HG03039 (cell line): ENCODE measurements around the gene BID.

ENCODE experiments used
- ATAC-seq: cut with Tn5 transposase; IDR thresholded peaks from one replicate; pipeline ENCODE4 v1.9.1; 2021; ENCODE audit warnings: mild to moderate bottlenecking, moderate library complexity; ENCODE audit not compliant: unreplicated experiment

BID gene

DNA sequence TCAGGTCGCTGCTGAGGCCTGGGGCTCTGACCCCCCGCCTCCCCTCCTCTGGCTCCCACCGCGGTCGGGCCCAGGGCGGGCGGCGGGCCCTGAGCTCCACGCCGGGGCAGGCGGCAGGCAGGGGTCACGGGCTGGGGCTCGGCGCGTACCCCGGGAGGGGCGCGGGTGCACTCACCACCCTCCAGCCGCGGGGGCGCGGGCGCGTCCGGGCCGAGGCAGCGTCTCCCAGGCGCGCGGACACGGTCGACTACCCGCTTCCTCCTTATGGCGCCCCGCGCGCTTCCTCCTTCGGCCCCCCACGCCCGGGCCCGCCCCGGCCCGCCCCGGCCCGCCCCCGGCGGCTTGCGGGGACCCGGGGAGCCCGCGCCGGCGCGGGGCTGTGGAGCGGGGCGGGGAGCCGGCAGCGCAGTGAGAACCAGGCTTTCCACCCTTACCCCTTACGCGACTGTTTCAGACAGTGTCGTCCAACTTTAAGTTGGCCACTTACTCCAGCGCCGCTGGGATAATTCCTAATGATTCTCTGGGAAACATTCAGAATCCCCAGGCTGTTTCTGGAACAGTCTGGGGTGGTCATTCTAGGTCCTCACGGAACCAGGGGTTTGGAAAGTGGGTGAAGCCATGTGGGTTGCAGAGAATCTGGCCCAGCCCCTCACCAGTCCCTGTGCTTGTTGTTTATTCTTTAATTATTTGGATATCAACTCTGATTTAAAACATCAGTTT, at the start of gene BID:
Gene BID, minus strand, starts transcription at position 264 of the 720 bp plus-strand sequence. CDS start 24,353 bp downstream, outside the sequence.
- no peak for ATAC-seq

DNA sequence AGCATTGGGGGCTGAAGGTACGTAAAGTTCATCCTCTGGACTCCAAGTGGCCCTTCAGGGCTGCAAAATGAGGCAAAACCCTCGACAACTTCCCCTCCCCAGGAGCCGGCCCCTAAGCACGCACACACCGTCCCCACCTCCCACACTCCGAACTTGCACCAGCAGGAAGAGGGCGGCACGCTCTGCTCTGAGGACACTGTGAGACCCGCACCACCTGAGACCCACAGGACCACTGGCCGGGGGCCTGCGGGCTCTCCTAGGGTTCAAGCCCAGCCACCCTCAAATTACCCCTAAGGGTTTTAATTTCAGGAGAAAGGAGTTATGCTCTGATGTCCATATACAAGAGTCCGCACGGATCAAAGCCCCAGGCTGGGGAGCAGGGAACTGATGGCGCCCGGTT, 49.7 kb upstream of the BID start:
- no peak for ATAC-seq

DNA sequence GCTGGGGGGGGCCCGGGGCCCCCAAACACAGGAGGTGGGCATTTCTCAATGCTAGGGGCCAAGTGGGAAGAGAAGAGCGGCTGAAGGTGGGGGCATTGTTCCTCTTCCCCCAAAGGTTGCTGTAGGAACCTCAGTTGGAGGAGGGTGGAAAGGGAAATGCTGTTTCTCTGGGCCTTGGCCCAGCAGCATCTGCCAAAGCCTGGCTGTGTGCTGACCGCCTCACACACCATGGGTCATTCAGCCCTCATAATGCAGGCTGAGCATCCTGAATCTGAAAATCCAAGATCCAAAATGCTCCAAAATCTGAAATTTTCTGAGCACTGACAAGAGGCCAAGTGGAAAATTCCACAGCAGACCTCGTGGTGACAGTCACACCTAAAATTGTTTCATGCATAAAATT, 49.0 kb upstream of the BID start:
- ATAC-seq: no peak

DNA sequence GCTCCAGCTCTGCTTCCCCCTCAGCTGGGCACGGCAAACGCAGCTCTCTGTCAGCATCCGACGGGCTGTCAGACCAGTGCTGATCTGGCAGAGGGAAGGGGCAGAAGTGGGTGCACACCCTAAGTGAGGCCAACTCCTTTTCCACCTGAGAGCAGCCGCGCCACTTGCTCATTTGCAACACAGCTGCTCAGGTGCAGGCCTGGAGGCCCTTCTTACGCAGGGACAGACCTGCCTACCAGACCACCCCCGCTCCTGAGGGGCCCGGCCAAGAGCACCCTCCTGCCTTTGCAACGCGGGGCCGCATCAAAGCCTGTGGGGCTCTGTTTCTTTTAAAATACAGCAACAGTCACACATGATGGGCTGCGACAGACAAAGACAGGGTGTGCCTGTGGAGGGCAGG, 47.8 kb upstream of the BID start:
- ATAC-seq: no peak

DNA sequence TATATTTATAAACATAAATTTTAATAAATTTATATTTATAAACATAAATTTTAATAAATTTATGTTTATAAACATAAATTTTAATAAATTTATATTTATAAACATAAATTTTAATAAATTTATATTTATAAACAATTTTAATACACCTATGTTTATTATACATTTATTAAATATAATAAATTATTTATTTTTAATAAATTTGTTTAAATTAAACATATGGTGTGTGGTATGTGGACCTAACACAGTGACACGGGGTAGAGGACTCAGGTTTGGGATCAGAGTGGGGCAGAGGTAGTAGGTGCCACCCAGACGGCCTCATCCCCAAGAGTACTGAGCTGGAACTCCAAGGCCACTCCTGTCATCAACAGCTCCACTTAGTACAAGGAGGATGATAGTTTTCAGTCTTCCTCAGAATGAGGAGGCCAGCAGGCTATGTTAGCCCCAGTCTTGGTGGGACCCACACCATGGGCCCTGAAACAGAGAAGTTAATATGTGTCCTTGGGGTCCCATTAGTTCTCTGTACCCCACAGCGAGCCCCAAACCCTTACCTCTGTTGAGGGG, 46.7 kb upstream of the BID start:
- ATAC-seq: no peak

DNA sequence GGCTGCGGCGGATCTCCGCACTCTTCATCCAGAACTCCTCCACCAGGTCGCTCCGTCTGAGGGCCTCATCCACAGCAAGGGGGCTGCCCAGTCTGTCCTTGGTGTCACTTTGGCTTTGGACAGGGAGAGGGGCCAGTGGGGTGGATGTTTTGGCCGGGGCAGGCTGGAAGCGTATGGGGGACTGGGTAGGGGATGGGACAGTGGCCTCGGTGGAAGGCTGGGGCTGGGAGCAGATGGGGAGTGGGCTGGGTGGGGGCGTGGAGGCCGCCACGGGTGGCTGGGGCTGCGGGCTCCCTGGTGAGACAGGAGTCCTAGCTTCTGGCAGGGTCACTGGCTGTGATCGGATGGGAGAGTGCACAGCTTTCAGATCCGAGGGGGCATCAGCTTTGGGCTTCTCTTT, 44.4 kb upstream of the BID start:
- no peak for ATAC-seq

DNA sequence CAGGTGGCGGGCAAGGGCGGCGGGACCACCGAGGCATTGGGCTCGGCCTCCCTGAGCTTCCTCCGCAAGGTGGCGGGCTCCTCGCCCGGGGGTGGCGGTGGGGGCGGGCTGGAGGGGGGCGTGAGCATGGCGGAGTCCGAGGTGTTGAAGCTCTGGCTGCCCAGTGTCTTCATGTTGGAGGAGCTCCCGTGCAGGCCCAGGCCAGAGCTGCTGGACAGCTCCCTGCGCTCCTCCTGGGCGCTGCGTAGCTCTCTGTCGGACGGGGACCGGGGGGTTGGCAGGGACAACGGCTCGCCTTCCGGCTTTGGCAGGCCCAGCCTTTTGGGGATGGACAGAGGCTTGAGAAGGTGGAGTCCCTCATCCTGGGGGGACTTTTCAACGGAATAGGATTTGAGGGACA, 43.9 kb upstream of the BID start:
- no peak for ATAC-seq

DNA sequence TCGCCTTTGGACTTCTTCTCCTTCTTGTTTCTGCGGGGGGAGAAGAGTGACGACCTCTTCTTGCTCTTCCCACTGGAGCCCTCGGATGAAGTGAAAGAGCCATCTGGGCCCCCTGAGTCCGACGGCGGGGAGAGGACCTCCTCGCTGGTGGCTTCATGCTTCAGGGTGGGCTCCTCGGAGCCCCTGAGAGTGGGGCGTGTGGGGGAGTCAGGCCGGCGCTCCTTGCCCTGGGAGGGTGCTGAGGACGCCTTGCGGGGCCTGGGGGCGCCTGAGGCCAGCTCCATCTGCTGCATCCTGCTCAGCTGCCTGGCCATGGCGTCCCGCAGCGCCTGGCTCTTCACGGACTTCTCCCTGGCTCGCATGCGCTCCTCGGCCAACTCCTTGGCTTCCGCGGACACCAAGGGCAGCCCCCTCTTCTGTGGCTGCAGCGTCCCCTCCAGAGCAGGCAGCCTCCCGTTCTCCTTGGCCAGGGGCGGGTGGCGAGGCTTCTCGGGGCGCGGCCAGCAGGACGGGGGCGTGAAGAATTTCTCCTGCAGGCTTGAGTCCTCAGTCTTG, 43.3 kb upstream of the BID start:
- ATAC-seq: no peak

DNA sequence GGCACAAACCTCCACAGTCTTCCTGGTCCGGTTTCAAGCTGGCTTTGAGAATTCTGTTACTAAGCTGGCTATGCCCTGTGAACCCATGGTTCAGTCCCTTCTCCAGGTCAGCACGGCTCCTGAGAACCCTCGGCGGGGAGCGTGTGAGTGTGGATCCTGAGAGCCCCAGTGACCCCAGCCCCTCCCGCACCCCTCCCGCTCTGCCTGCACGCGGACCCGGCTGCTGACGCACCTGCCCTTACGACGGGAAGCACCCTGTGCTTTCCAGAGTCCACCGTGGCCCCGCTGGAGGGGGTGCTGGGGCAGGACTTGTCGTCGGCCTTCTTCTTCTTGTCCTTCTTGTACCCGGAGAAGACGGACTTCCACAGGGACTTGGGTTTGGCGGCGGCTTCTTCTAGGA, 42.8 kb upstream of the BID start:
- ATAC-seq: no peak

DNA sequence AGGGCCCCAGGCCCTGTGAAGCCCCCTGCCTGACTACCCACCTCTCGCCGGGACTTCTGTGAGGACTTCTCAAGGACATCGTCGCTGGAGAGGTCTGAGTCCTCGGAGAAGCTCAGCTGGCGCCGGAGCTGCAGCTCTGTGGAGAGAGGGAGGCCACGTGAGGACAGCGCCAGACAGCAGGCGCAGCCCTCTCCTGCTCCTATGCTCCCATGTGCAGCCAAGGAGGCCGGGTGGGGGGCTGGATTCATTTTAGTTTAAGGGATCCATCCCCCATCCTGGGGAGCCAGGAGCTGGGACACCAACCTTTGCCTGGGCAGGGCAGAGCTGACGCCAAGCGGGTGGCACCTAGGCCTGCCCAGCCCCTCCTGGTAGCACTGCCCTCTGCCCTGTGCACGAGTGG, 42.4 kb upstream of the BID start:
- ATAC-seq: no peak

DNA sequence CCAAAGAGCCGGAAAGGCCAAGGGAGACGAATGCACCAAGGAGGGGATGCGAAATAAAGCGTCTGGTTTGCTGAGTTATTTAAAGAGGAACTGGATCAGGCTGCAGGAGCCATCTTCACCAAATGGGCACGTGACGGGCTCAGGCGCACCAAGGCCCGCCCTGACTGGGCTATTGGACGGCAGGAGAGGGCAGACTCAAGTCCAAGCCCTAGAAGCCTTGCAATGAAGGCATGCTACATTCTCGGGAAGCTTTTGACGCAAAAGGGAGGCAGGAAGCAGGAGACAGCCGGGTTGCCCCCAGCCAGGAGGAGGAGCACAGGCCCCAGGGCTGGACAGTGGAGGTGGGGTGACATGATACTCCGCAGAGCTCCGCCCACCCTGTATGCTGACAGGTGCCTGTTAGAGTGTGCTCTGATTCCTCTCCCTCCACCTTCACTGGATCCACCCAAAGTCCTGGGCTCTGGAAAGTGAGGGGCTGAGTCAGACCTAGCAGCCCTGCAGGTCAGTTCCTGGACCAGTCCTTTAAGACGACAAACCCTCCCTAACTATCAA, 41.5 kb upstream of the BID start:
- no peak for ATAC-seq

DNA sequence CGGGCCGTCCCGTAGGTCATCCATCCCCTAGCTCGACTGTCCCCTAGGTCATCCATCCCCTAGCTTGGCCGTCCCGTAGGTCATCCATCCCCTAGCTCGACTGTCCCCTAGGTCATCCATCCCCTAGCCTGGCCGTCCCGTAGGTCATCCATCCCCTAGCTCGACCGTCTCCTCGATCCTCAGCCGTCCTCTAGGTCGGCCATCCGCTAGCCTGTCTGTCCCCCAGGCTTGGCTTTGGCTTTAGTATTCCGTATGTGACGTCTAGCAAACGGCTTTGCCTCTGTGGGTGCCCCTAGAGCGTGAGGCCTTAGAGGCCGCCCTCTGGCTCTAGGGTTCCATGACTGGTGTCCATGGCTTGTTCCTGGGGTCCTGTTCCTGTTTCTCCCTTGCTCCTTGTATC, 40.6 kb upstream of the BID start:
- no peak for ATAC-seq

DNA sequence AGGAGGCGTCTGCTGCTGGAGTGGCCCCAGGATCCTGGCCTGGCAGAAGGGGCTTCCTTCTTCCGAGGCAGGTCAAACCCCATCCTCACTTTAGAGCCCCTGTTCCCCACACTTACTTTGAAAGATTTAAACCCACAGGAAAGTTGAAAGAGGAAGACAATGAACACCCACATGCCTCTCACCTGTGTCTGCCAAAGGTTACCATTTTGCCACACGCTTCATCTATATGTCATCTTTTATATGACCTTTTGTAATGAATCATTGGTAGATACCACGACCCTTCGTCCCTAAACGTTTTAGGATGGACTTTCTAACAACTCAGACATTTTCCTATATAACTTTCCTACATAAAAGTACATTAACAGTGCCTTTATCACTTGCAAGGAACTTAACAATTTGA, 39.8 kb upstream of the BID start:
- ATAC-seq: no peak

DNA sequence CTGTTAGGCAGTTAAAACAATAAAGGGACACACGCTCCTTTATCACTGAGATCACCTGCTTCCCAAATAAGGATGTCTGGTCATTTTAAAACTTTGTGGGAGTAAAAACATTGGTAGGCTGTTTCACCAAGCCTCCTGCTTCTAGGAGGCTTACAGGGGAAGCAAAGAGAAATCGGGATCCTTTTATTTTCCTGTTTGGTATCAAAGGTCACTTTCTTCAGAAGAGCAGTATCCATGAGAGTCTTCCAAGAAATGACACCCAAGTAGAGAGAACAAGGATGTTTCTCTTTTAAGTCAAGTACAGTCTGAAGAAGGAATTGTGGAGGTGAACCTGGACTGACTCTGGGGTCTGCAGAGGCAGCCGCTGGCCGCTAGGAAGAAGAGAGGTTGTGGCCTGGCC, 36.9 kb upstream of the BID start:
- no peak for ATAC-seq

DNA sequence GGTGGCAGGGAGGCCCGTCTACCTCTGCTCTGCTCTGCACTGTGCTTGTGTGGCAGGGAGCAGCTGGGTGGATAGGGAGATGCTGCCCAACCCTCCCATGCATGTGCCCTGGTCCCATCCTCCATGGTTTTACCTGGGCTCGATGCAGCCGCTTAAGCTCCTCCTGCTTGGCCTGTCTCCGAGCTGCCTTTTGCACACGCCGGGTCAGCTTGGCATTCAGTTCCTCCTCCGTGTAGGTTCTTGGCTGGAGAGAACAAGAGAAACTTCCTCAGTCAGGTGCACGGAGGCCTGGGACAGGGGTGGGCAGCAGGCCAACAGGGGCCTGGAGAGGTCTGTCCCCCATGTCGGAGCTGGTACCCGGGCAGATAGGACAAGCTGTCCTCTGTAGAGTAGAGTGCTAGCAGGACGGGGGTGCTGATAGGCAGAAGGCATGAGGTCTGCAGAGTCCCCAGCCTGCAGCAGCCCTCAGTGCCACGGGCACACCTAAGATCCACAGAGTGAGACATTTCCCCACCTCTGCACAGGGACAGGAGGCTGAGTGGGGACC, 36.4 kb upstream of the BID start:
- ATAC-seq: no peak

DNA sequence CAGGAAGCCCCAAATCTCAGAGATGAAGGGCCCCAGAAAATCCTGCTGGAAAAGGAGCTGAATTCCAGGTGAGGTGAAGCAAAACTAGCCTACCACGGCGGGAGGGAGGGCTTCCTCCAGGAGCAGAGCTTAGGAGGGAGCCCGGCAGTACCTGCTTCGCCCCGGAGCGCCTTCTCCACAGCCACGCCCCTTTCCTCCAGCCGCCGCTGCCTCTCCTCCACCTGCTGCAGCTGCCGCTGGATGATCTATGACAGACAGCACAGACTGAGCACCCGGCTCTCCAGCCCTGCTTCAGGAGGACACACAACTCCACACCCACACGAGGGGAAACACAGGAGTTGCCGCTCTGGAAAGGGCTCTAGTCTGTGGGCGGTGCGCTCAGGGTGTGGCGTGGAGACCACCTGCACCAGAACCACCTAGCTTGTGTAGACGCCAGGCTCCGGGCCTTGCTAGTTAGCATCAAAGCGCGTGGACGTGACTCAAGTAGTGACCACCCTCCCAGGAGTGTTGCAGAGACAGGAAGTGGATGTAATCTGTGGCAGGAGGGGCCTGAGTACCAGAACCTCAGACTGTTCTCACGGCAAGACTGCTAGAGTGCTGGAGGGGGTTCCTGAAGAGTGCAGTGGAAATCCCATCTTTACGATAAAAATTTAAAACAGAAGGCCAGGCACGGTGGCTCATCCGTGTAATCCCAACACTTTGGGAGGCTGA, 34.6 kb upstream of the BID start:
- ATAC-seq: no peak

DNA sequence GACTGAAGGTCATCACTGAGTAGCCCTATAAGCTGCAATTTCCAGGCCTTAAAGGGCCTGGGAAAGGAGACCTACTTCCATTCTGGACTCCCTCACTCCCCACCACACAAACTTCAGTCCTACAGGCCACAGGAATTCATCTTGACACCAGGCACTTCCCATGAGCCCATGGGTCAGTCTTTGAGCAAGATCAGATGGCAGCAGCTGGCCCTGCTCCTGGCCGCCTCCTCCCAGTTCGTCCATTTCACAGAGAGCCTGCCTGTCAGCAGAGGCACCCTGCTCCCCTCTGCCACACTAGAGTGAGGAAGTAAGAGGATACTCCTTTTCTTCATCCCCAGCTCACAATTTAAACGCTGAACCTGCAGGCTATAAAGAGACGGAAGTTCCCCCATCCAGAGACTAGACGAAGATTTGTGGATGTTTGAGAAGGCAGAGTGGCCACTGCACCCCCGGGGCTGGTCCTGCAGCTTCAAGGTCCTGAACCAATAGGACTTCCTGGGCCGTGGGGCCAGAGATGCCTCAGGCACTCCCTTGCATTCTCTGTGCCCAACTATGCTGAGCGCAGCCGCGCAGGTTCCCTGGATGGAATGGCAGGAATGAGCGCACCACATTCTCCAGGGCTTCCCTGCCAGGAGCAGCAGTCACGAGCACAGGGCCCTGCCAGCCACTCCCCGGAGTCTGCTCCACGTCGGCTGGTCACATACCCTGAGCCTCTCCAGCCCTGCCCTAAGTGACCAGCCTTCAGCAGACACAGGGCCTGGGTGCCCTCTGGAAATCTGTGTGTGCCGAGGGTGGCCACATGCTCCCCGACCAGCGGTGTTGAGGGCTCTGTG, 33.5 kb upstream of the BID start:
- ATAC-seq: no peak

DNA sequence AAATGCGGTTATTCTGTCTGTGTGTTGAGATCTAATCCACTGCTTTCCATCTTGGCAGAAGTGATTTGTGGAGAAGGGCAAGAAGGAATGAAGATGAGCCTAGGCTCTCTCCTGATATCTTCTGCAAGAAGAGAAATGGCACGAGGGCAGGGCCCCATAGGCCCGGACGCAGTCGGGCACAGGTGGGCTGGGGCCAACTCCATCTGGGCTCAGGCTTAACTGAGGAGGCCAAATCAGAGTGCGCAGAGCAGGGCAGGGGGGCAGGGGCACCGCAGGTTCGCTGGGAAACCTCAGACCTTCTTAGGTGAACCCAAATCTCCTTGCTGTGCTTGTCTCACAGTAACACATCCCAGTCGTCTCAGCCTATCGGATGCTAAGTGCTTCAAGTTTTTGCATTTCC, 32.8 kb upstream of the BID start:
- ATAC-seq: no peak

DNA sequence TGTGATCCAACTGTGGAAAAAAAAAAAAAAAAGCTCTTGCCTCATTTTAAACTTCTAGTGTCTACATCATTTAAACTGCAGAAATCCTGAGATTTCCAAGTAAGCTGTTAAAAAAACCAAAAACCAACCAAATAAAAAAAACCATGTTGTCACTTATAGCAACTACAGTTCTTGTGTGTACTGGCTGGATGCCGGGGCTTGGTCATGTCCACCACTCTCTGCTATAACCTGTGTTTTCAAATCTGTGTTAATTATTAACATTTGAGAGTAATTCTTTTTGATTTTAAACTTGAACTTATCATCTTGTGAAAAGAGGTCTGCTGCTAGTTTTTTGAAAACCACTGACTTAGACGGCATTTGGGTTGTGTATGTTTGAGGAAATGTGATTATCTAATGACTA, 32.2 kb upstream of the BID start:
- no peak for ATAC-seq

DNA sequence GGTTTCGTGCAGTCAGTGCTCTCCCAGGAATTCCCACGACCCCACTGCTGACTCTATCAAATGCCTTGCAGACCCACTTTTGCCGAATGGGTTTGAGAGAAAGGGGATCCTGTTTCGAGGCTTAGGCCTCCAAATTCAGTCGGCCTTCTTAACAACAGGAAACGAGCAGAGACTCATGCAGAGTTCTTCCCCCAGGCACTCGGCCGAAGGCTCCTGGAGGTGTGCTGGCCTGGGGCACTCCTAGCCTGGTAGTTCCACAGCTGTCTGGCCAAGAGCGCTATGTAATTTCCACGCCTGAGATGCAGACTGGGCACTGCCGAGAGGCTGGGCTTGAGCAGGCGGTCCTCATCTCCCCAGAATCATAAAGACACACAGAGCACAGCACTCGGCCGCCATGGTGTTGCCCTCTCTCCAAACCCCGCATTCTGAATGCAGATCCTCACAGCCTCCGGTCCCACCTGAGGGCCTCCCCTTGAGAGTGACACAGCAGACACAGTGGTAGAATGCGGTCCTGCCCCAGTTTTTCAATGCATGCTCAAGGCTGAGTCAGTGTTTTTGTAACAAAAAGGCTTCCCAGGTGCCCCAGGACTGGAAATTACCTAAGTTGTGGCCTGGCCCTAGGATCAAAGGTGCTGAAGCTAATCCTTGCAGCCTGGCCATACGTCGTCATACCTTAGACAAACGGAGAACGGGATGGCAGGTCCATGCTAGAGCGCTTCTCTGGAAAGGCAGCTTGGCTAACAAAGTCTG, 30.2 kb upstream of the BID start:
- no peak for ATAC-seq
